Gastroesophageal sphincter (tissue), 4 donors: Measurements from ENCODE around the gene PIK3CA. TPM values are rescaled to one million over a fixed set of nuclear protein-coding genes. Genes with fewer than 3 reads are reported as not detected.
"Not testable (repeated sequence)": the region's sequence is repeated elsewhere in the genome, so short reads cannot be mapped to it uniquely, and the experiment has no call there.

Experiments
- ATAC-seq: fragments of 150-250 bp; one replicate; pipeline ENCODE4 v1.9.1; 2016; ENCODE audit warnings: mild to moderate bottlenecking, moderate library complexity
- H3K27ac ChIP-seq, 4 donors: fragments of 200-600 bp; sonication (generic) in 3 of 4; 1 replicate in 3 of 4; 2 replicates in 1 of 4; pipeline ENCODE4 v1.5.1; 2016 to 2019
- H3K27me3 ChIP-seq: fragments of 200-600 bp; sonication (generic); one replicate; pipeline ENCODE4 v1.5.1; 2019
- H3K36me3 ChIP-seq, 2 donors: fragments of 200-600 bp; sonication (generic); one replicate each; pipeline ENCODE4 v1.5.1; 2019; ENCODE audit warnings: control low read depth in 1 of 2
- H3K4me1 ChIP-seq, 3 donors: fragments of 200-600 bp; sonication (generic); 1 replicate in 2 of 3; 2 replicates in 1 of 3; pipeline ENCODE4 v1.5.1; 2016 to 2019; ENCODE audit warnings: control low read depth in 2 of 3
- H3K4me3 ChIP-seq, 2 donors: fragments of 200-600 bp; sonication (generic); one replicate each; pipeline ENCODE4 v1.5.1; 2019; ENCODE audit warnings: mild to moderate bottlenecking in 1 of 2, moderate library complexity in 1 of 2
- H3K9me3 ChIP-seq, 3 donors: fragments of 200-600 bp; sonication (generic); one replicate each; pipeline ENCODE4 v1.5.1; 2017 to 2019; ENCODE audit warnings: control low read depth in 2 of 3
- EP300 ChIP-seq: sonication (generic); formaldehyde crosslinking; IDR thresholded peaks from one replicate; pipeline ENCODE4 v1.6.1; 2017; ENCODE audit warnings: antibody characterized with exemption, mild to moderate bottlenecking
- POLR2A ChIP-seq, 2 donors: fragments of 450-650 bp; IDR thresholded peaks; one replicate each; pipeline ENCODE4 v1.6.1; 2017; ENCODE audit warnings: antibody characterized with exemption in 2 of 2, mild to moderate bottlenecking in 2 of 2, moderate library complexity in 1 of 2
- POLR2AphosphoS5 ChIP-seq: sonication (generic); formaldehyde crosslinking; IDR thresholded peaks from one replicate; pipeline ENCODE4 v1.6.1; 2017; ENCODE audit warnings: antibody characterized with exemption
- WGBS, 2 donors: methylation state at CpG; one replicate each; pipeline ENCODE4 v1.1.5; 2018; ENCODE audit warnings: low coverage in 1 of 2; 5-methylcytosine and 5-hydroxymethylcytosine counted together
- total RNA-seq, 4 donors: library from RNA; depleted of rRNA; stranded (reverse); fragments of >200 nt; gene quantifications; one replicate each; pipeline ENCODE4 v1.1.0, GENCODE V29; 2016
- TF ChIP-seq, protein P1 (sequence below), 4 experiments: fragments of 200-600 bp in 2 of 4; fragments of 450-650 bp in 2 of 4; sonication (generic) in 1 of 4; IDR thresholded peaks; one replicate each; pipeline ENCODE4 v1.5.1; 2017 to 2019; ENCODE audit warnings: antibody characterized with exemption in 4 of 4, mild to moderate bottlenecking in 2 of 4, moderate library complexity in 2 of 4

PIK3CA gene
- total RNA-seq, 4 donors from 2014 or later: 35.7 to 47.7 (median 39.6) TPM

DNA sequence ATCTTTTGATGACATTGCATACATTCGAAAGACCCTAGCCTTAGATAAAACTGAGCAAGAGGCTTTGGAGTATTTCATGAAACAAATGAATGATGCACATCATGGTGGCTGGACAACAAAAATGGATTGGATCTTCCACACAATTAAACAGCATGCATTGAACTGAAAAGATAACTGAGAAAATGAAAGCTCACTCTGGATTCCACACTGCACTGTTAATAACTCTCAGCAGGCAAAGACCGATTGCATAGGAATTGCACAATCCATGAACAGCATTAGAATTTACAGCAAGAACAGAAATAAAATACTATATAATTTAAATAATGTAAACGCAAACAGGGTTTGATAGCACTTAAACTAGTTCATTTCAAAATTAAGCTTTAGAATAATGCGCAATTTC is 86.0 kb downstream of the PIK3CA start:
- WGBS, 2 donors: 88 to 97% methylated on average over 4 of the region's 4 CpGs
- Histone ChIP-seq H3K27ac (no peak overlapping the region), H3K9me3 (no peaks in the 10 kb centered on the region), H3K36me3 (peaks cover 0 to 69% of the 10 kb centered on the region in 2 donors), H3K4me1 (no peaks in the 10 kb centered on the region), H3K4me3 (no peak overlapping the region), H3K27me3 (no peaks in the 10 kb centered on the region)
- ATAC-seq: no peak
- TF ChIP-seq POLR2A (IDR thresholded peaks at IDR 0.05) (no peak), POLR2AphosphoS5 (no peak), EP300 (no peak)
- TF ChIP-seq, protein P1, sequence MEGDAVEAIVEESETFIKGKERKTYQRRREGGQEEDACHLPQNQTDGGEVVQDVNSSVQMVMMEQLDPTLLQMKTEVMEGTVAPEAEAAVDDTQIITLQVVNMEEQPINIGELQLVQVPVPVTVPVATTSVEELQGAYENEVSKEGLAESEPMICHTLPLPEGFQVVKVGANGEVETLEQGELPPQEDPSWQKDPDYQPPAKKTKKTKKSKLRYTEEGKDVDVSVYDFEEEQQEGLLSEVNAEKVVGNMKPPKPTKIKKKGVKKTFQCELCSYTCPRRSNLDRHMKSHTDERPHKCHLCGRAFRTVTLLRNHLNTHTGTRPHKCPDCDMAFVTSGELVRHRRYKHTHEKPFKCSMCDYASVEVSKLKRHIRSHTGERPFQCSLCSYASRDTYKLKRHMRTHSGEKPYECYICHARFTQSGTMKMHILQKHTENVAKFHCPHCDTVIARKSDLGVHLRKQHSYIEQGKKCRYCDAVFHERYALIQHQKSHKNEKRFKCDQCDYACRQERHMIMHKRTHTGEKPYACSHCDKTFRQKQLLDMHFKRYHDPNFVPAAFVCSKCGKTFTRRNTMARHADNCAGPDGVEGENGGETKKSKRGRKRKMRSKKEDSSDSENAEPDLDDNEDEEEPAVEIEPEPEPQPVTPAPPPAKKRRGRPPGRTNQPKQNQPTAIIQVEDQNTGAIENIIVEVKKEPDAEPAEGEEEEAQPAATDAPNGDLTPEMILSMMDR (IDR thresholded peaks at IDR 0.05): no peak

DNA sequence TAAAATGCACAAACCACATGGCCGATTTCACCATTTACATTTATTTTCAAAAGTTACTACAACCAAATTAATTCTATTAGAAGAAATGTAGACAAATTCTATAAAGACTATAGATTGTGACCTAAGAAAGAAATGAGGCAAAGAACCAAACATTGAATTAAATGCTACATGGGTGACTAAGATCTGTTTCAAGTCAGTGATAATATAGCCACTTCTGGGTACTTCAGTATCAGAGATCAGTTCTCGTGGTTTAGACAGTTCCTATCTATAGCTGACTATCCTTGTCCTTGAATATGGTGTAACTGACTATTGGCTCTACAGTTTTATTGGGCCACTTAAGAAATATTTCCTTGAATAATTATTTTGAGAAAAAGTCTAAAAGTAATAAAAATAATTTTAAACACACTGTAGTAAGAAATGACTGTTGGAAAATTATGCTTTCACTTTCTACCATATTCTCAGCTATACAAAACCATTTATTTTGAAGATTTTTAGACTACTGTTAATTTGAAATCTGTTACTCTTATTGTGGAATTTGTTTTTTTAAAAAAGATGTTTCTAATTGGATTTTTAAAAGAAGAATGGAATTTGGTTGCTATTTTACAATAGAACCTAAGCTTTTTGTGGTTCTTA is 88.6 kb downstream of the PIK3CA start:
- no peak overlapping the region for H3K4me3 ChIP-seq
- TF ChIP-seq POLR2AphosphoS5 (no peak), EP300 (no peak), POLR2A (IDR thresholded peaks at IDR 0.05) (no peak)
- TF ChIP-seq, protein P1 (IDR thresholded peaks at IDR 0.05): no peak
- ATAC-seq: no peak
- 74 to 100% methylated on average over 1 to 2 of the region's 2 CpGs for whole genome bisulfite sequencing, 2 donors
- no peak overlapping the region for H3K27ac ChIP-seq
- peaks cover 0 to 44% of the 10 kb centered on the region in 2 donors for H3K36me3 ChIP-seq
- H3K9me3 ChIP-seq: no peaks in the 10 kb centered on the region
- H3K27me3 ChIP-seq: no peaks in the 10 kb centered on the region
- no peaks in the 10 kb centered on the region for H3K4me1 ChIP-seq

DNA sequence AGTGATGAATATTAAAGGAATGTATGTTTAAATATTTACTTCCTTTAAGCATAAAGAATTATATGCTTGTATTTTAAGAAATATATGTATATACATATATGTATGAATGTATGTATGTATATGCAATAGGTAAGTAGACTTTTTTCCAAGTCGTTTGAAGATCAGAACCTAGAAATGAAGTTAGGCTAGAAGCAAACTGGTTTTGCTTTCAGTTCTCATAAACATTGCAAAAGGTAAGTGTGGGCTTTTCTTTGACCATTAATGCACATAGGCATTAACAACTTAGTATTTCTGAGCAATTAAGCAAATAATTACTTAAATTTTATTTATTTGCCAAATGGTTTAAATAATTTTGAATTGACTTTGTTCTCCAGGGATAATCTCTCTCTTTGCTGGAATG is 92.1 kb downstream of the PIK3CA start:
- H3K4me3 ChIP-seq, H3K4me1 ChIP-seq, H3K9me3 ChIP-seq, H3K27me3 ChIP-seq, ATAC-seq, H3K27ac ChIP-seq: not testable (repeated sequence)
- peaks cover 0 to 17% of the 10 kb centered on the region in 2 donors for H3K36me3 ChIP-seq
- WGBS, 2 donors: 30 to 41% methylated on average over 1 of the region's 1 CpG

DNA sequence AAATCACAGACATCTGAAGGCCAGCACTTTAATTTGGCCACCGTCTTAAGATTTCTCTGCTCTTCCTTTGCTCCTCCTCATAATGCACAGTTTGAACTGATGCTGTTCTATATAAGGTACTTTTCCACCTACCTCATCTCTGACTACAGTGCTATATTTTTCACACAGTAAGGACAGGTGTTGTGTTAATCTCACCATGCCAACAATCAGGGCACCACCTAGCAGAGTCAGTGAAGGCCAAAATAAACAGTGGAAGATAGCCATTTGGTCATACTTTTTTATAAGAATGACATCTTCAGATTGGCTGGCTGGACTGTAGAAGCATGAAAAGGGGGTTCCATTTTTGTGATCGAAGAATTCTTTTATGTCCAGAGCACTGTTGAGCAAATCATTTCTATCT is 94.7 kb downstream of the PIK3CA start:
- not testable (repeated sequence) for H3K27me3 ChIP-seq, H3K9me3 ChIP-seq, H3K4me3 ChIP-seq, ATAC-seq, H3K4me1 ChIP-seq, H3K27ac ChIP-seq, H3K36me3 ChIP-seq
- 50 to 94% methylated on average over 1 of the region's 2 CpGs for WGBS, 2 donors

DNA sequence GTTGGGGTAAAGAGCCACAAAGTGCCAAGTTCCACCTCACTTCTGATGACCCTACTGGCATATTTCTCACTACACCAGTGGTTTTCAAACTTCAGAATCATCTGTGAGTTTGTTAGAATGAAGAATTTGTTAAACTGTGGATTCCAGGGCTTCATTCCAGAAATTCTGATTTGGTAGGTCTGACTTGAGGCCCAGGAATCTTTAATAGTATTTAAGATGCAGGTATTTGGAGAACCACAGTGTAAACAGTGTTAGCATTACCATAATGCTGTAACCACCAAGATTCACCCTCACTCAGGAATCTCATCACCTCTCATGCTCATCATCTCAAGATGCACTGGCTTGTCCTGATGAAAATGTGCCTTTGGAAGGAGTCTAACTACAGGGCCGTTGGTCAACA is 96.7 kb downstream of the PIK3CA start:
- no peak for ATAC-seq
- Histone ChIP-seq H3K4me1 (no peaks in the 10 kb centered on the region), H3K9me3 (no peaks in the 10 kb centered on the region), H3K27me3 (no peaks in the 10 kb centered on the region), H3K36me3 (peaks cover 0 to 11% of the 10 kb centered on the region in 2 donors), H3K4me3 (no peak overlapping the region), H3K27ac (no peak overlapping the region)
- TF ChIP-seq POLR2A (IDR thresholded peaks at IDR 0.05) (no peak), EP300 (no peak), POLR2AphosphoS5 (no peak)
- TF ChIP-seq, protein P1 (IDR thresholded peaks at IDR 0.05): no peak
- WGBS, 2 donors: 88 to 89% methylated on average over 1 of the region's 1 CpG

DNA sequence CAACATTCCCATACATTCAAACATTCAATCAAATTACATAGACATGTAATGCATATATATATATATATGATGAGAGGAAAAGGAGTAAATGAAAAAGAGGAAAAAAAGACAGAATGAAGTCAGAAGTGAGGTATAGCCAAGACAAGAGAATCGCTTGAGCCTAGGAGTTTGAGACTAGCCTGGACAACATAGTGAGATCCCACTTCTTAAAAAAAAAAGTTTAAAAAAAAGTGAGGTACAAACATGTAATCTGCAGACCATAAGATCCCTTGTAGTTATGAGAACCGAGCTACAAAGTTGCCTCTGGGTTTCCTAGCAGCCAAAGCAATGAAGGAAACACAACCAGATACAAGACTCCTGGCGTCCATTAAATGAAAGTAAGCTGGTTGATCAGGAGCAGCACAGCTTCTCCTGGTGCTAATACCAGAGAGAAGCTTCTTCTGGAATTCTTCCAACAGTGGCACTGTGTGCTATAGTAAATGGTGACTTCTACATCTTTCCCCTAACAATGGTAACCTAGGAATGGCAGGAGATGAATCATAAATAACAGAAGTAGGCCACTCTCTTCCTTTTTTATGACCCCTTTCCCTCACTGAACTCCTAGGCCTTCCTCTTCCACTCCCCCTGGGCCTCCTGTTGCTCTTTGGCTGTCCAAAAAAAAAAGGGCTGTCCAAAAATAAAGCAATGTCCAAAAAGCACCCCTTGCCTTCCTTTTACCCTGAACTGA is 99.3 kb downstream of the PIK3CA start:
- TF ChIP-seq POLR2AphosphoS5 (no peak), POLR2A (IDR thresholded peaks at IDR 0.05) (no peak), EP300 (no peak)
- TF ChIP-seq, protein P1 (IDR thresholded peaks at IDR 0.05): no peak
- no peaks in the 10 kb centered on the region for H3K27me3 ChIP-seq
- peaks cover 0 to 29% of the 10 kb centered on the region in 2 donors for H3K36me3 ChIP-seq
- H3K9me3 ChIP-seq: no peaks in the 10 kb centered on the region
- ATAC-seq: no peak
- H3K27ac ChIP-seq: no peak overlapping the region
- no peak overlapping the region for H3K4me3 ChIP-seq
- WGBS, 2 donors: 89 to 97% methylated on average over 3 of the region's 3 CpGs
- no peaks in the 10 kb centered on the region for H3K4me1 ChIP-seq
